GM19193 (cell line): Measurements from ENCODE around the gene ZNF430.
A peak's percentile ranks its signal among the peaks of the same experiment; 100 is the strongest.

ENCODE experiments used
- POLR2A ChIP-seq: IDR thresholded peaks from 4 replicates; pipeline ENCODE4 v1.6.1; 2011; ENCODE audit not compliant: insufficient read depth, insufficient read length; ENCODE audit errors: extremely low read depth

The ZNF430 gene

DNA sequence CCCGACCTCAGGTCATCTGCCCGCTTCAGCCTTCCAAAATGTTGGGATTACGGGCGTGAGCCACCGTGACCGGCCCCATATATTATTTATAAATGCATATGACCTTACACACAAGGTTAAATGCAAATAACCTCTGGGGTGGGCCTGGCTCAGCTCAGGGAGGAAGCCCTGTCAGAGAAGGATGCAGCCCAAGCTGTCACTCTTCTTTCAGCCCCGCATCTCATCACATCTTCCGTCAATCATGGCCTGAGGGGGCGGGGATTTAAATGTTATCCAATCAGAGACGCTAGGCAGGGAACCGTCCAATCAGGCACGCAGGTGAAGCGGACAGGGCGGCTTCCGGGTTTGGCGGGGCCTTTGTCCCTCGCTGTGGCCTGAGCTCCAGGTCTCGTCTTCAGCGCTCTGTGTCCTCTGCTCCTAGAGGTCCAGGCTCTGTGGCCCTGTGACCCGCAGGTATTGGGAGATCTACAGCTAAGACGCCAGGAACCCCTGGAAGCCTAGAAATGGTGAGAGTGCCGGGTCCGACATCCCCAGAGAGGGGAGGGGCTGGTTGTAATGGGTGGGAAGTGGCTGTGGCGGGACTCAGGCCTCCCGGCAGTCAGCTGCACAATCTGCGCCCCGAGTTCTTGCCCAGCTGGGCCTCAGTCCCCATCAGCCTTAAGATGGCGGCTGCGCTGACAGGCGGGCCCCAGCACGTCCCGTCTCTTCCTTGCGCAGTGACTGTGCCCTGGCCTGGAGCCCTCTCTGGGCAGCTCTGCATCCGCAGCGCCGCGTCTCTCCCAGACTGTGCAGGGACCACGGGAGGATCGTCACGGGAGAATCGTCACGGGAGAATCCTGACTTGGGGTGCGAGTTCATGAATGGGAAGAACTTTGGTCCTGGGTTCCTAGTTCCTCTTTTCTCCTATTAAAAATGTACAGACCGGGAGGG lies at the start of gene ZNF430:
TSS of gene ZNF430 (plus strand) at position 360 of the 930 bp plus-strand sequence. CDS start at position 504, 144 bp downstream.
- TF ChIP-seq POLR2A: peak; percentile 89

- no peak for TF ChIP-seq POLR2A
Observed at GRCh38 chr19:20999731-21000352, 20.6 kb upstream of the ZNF430 start.

- TF ChIP-seq POLR2A: no peak
Observed at GRCh38 chr19:21022996-21023395, 2.5 kb downstream of the ZNF430 start.

DNA sequence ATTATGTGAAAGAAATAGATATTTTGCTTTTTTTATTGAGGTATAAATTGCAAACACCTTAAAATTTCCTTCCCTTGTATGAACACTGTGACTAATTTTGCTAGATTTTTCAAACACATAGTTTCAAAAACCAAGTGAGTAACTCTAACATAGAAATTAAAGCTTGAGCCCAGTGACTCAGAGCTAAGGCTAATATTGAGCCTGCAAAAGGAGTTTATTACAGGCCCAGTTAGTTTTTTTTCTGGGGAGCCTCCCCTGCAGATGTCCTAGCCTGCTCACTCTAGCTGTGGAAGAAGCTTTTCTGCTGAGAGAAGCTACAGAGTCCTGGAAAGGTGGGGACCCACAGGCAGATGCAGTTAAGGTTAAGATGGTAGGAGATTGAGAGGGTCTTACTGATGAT lies 3.4 kb downstream of the ZNF430 start:
- no peak for TF ChIP-seq POLR2A

DNA sequence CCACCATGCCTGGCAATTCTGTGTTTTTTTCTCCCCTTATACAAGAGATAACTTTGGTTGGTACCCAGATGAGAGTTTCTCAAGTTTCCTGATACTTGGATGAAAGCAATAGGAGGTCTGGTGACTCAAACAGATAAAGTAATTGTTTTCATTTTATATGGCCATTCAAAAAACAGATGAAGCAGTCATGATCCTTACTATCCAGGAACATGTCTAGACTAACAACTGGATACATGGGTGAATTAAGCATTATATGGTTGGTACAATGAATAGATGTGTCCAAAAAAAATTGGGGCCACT lies 8.5 kb downstream of the ZNF430 start:
- TF ChIP-seq POLR2A: no peak

DNA sequence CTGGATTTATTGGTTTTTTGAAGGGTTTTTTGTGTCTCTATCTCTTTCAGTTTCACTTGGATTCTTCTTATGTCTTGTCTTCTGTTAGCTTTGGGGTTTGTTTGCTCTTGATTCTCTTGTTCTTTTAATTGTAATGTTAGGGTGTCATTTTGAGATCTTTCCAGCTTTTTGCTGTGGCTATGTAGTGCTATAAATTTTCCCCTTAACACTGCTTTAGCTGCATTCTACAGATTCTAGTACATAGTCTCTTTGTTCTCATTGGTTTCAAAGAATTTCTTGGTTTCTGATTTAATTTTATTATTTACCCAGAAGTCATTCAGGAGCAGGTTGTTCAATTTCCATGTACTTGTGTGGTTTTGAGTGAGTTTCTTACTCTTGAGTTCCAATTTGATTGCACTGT lies 24.6 kb downstream of the ZNF430 start:
- TF ChIP-seq POLR2A: no peak

DNA sequence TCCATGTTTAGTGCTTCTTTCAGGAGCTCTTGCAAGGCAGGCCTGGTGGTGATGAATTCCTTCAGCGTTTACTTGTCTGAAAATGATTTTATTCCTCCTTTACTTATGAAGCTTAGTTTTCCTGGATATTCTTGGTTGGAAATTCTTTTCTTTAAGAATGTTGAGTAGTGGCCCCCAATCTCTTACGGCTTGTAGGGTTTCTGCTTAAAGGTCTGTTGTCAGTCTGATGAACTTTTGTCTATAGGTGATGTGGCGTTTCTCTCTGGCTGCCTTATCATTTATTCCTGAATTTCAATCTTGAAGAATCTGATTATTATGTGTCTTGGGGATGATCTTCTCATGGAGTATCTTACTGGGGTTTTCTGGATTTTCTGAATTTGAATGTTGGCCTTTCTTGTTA lies 26.0 kb downstream of the ZNF430 start:
- TF ChIP-seq POLR2A: no peak

DNA sequence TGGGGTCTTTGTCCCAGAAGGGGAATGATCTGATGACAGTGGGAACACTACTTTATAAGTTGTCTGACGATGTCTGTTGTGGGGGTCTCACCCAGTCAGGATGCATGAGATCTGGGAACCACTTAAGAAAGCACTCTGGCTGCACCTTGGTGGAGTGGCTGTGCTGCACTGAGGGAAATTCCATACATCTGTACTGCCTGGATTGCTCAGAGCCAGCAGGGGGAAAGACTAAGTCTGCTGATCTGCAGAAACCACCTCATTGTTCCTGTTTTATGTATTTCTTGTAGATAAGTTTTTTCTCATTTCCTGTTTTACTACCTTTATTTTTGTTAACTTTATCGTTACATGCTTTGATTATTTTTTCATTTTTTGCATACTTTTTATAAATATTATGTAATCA lies 27.3 kb downstream of the ZNF430 start:
- TF ChIP-seq POLR2A: no peak

DNA sequence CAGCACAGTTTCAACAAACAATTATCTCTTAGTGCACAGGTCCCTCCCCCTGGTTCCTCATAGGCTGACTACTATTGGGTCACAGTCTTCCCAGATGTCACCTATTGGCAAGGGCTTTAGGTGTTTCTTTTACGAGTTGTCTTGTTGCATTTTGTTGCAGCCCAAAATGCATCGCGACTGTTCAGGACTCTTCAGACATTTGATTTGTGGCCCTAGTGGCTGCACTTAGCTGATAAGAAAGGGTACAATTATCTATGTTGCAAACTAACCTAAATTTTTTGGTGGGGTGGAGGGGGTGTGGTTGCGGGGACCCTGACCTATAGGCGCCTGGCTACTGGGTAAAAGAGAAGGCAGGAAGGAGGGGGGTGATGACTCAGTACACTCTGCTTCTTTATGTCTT lies 32.4 kb downstream of the ZNF430 start:
- no peak for TF ChIP-seq POLR2A

DNA sequence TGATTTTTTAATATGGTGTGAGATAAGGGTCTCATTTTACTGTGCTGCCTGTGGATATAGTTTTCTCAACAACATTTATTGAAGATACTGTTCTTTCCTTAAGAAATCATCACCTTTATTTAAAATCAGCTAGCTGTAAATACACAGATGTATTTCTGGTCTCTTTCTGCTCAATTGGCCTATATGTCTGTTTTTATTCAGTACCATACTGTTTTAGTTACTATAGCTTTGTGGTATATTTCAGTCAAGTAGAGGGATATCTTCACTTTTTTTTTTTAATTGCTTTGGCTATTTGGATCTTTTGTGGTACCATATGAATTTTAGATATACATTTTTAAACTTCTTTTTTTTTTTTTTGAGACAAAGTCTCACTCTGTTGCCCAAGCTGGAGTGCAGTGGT lies 44.9 kb downstream of the ZNF430 start:
- no peak for TF ChIP-seq POLR2A

DNA sequence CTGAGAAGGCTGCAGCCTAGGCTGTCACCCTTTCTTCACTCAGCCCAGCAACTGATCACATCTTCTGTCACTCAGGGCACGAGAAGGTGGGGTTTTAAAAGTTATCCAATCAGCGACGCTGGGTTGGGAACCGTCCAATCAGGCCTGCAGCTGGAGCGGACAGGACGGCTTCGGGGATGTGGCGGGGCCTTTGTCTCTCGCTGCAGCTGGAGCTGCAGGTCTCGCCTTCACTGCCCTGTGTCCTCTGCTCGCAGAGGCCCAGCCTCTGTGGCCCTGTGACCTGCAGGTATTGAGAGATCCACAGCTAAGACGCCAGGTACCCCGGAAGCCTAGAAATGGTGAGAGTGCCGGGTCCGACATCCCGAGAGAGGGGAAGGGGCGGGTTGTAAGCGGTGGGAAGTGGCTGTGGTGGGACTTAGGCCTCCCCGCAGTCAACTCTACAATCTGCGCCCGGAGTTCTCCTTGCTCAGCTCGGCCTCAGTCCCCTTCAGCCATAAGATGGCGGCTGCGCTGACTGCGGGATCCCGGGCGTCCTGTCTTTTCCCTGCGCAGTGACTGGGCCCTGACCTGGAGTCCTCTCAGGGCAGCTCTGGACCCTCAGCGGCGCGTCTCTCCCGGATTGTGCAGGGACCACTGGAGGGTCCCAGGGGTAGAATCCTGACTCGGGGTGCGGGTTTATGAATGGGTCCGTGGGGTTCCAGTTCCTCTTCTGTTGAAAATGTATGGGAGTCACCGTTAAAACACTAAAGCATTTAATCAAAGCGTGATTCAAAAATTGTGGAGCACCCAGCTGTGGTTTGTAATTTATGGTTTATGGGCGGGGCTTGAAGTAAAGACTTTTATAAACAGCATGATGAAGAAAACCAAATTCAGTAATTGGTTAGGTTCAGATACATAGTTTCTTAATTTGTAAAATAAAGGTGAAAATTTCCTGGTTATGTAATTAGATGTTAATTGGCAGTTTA lies 61.8 kb downstream of the ZNF430 start, which contains the start of gene ZNF714:
TSS of gene ZNF714 (plus strand) at position 193 of the 965 bp plus-strand sequence. CDS start 16,066 bp downstream, outside the sequence.
- peak; percentile 80 for TF ChIP-seq POLR2A

DNA sequence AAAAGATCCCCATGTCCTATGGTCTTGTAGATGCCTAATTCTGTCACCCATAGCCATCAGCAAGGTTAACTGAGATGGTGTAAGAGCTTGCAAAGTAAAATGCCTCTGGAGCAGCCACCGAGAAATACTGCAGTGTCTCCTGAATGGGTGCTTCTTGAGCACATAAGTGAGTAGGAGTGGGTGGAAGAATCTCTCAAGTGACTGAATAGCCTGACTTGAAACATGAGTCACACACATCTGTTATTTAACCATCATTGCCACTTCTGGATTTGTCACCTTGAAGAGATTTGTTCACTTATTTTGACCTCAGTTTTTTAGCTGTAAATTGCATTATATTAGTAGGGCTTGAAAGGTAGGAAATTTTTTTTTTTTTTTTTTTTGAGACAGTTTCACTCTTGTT lies 63.9 kb downstream of the ZNF430 start:
- no peak for TF ChIP-seq POLR2A

DNA sequence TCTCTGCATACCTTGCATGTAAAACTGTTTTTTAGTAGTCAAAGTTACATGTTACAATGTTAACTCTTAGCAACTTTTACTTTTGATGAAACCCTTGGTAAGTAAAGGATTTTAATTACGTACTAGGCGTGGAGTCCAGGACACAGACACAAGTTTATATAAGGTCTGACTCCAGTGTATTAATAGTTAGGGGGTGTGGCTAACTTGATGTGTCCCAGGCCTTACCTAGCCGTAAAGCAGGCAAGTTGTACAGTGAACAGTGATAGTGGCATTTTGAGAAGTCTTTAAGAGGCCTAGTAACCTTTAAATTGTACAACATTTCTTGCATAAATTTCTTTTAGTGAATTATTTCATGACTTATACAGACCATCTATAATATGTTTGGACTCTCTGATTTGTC lies 67.4 kb downstream of the ZNF430 start:
- no peak for TF ChIP-seq POLR2A

GRCh38 chr19:21092109-21092508 lies 71.7 kb downstream of the ZNF430 start:
- no peak for TF ChIP-seq POLR2A
